HG03354 (cell line): ENCODE results near the gene LARGE1.

Experiments
- ATAC-seq: cut with Tn5 transposase; IDR thresholded peaks from one replicate; pipeline ENCODE4 v1.9.1; 2021; ENCODE audit warnings: mild to moderate bottlenecking; ENCODE audit not compliant: unreplicated experiment, poor library complexity, severe bottlenecking

The LARGE1 gene

GRCh38 chr22:33691057-33691630 is 229.1 kb downstream of the LARGE1 start:
- no peak for ATAC-seq

DNA sequence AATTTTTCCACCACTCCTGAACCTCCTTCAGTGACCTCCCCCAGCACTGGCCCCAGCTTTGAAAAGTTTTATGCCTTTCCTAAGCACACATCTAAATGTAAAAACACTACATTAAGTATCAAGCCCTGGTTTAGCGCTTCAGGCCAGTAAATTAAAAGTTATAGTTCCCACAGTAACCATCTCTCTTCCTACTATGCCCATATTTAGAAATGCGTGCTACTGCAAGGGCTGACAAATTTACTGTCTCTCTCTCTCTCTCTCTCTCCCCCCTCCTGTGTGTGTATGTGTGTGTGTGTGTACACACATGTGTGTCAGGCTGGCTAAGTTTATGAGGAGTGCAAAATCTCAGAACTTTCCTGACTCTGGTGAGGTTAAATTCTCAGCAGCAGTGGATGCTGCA is 231.4 kb downstream of the LARGE1 start:
- ATAC-seq, result no peak

DNA sequence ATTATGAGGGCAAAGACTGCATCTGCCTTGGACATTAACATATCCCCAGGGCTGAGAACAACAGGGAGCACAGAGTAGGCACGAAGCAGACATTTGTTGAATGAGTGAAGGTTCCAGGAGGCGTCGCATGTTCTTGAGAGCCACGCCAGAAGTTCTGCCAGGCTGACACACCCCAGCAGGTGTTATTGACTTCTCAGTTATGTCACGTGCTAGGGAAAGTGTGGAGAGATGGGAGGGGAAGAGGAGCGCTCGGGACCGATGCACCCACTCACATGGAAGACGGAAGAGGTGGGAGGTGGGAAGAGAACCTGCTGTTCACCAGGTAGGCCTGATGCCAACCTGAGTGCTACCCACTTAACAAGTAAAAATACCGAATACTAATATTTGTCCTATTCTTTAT is 232.8 kb downstream of the LARGE1 start:
- no peak for ATAC-seq

DNA sequence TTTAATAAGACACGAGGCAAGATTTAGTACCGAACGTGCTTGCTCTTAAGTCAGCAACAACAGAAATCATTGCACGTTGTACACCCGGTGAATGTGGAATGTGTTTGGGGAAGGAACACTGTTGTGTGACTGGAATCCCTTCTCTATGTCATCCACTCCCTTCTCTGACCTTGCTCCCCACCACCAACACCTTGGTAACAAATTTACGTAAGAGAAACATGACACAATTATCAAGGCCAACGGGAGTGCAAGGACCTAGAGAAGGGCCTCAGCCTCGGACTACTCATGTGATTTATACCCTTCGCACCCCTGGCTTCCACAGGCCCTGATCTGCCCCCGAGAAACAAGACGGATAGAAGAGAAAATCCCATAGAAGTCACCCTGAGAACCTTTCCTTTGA is 236.2 kb downstream of the LARGE1 start:
- no peak for ATAC-seq

DNA sequence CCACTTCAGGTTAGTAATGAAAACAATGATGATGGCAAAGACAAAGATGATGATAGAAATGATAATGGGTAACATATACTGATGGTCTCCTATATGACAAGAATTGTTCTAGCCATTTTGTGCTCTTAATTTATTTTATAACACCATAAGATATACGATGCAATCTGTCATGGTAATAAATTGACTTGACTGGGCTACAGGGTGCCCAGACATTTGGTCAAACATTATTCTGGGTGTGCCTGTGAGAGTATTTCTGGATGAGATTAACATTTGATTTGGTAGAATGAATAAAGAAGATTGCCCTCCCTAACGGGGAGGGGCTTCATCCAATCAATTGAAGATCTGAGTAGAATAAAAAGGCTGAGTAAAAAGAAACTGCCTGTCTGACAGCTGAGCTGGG is 237.3 kb downstream of the LARGE1 start:
- no peak for ATAC-seq

DNA sequence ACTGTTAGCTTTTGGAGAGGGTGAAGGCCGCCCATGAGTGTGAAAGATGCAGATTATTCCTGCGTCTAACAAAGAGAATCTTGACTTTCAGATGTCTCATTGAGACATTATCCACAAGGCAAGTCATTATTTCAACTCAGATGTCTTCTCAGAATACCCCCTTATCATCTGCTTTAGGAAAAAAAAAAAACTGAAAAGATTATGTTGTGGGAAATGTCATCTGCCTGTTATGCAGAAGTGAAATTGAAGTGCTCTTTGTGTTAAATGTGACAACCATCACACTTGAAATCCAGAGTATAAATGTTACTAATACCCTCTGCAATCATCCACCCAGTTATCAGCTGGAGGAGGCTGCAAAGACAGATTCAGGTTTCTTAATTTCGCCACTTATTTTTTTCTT is 239.6 kb downstream of the LARGE1 start:
- no peak for ATAC-seq

DNA sequence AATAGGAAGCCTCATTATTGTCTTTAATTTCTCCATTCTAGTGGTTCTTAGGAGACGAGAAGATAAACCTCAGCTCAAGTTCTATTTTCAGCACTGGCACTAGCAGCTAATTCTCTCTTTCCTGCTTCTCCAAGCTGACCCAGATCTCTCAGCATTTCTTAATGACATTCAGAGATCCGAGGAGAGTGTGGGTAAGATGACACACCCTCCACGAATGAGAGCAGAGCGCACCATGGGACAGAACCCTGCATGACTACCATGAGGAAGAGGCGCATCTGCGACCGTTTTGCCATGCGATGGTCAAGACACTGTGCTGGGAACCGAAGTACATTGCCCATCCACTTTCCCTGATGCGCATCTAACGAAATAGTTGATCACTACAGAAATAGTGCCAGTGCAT is 241.8 kb downstream of the LARGE1 start:
- no peak for ATAC-seq

- no peak for ATAC-seq
These were observed 242.7 kb downstream of the LARGE1 start for GRCh38 chr22:33677536-33677935.

DNA sequence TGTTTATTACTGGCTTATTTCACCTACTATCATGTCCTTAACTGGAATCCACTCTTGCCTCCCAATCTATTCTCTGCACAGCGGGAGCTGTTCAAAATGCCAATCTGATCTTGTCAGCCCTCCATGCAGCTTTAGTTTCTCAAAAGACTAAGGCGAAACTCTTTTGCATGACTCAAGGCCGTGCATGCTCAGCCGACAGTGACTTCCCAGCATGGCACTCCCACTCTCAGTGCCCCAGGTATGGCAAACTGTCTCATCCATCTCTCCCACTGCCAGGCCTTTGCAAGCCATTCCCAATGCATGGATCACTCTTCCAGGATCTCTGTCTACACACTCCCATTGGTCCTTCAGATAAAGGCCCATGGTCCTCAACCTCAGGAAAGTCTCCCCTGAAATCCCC is 245.9 kb downstream of the LARGE1 start:
- no peak for ATAC-seq

- no peak for ATAC-seq
These were observed 250.5 kb downstream of the LARGE1 start for GRCh38 chr22:33669746-33670145.

DNA sequence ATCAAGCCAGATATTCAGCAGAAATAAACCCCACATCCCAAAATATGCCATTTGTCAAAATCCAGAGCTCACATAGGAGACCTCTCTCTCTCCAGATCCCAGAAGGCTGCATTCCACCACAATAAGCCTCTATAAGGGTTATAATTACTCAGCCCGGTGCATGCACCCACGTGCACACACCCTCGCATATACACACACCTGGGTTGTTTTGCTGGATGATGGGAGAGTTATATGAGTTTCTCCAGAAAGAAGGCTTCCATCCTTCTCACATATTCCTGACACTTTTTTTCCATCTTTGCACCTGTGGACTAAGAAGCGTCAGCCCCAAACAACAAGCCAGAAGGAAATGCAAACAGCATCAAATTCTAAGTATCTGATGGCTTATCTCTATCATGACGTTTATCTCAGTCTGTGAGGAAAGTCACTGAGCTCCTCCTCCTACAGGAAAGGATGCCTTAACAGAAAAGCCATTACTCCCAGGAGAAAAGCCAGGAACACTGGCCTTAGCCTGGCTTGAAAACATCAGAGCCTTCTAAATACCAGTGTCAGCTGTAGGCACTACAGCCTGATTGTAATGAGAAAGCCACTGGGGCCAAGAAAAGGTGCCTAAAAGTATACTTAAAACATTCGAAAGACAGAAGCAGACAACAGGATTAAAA is 253.2 kb downstream of the LARGE1 start:
- ATAC-seq, result no peak

GRCh38 chr22:33666279-33666960 is 253.9 kb downstream of the LARGE1 start:
- ATAC-seq, result no peak

DNA sequence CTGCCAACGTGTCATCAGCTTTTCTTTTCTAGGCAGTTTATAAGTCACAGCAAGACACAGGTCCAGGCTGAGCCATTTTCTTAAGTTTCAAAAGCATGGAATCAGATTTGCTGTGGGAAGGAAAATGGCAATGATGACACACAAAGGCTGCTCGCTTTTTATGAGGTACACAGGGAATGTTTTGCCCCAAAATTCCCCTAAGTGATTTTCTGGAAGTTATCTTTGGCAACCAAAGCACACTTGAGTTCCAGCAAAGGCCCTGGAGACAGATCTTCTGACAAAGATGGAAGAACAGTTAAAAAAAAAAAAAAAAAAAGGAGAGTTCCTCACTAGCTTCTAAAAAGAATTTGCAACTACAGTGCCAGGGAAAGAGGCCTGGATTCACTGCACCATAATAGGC is 260.8 kb downstream of the LARGE1 start:
- no peak for ATAC-seq

- ATAC-seq, result no peak
These were observed 261.5 kb downstream of the LARGE1 start for GRCh38 chr22:33658775-33659174.

- no peak for ATAC-seq
These were observed 262.6 kb downstream of the LARGE1 start for GRCh38 chr22:33657670-33658069.

DNA sequence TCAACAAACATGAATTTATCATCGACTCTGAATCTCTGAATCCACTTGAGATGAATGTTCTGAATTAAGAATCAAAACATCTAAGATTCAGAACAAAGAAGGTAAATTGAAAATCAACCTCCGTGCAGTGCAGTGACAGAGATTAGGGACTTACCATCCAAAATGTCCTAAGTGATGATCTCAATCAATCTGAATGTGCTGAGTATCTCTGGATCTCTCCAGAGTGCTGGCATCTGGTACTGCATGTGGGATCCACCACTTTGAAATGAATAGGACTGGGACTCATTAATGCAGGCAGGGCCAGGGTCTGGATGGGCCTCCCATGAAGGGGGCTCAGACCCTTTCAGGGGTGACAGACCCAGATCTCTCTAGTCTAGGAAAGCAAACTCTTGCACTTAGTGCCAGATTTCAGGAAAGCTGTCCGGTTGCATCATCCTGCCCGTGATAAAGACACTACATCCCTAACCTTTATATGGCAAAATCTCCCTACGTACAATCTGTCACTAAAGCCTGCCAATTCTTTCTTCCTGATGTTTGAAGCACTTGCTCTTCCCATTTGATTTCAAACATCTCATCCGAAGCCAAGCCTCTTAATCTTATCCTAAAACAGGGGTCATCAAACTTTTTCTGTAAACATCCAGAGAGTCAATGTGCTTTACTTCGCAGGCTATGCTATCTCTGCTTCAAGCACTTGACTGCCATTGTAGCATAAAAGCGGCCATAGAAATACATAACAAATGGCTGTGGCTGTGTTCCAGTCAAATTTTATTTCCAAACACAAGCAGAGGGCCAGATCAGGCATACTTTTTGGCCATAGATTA is 263.3 kb downstream of the LARGE1 start:
- no peak for ATAC-seq

- ATAC-seq, result no peak
These were observed 265.9 kb downstream of the LARGE1 start for GRCh38 chr22:33654173-33654895.

DNA sequence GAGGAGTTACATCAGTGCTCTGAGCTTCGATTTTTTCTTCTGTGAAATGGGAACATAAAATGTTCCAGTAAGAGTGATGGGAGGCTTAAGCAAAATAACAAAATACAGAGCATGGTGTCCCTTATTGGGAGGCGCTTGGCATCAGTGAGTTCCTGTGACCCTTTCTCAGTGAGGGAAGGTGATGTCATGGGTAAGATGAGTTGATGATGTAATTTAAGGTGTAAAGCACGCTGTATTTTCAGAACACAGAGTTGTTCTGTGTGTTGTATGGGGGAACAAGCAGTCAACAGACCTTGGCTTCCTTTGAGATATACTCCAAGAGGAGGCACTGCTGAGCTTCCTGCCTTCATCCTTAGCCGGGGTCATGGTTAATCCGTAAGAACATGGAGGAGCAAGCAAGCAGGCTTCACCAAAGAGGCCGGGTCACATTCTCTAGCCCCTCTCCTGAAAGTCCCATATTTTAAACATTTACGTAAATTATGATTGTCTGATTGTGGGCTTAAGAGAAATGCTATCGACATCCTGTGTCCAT is 266.7 kb downstream of the LARGE1 start:
- ATAC-seq, result no peak

GRCh38 chr22:33652615-33653014 is 267.7 kb downstream of the LARGE1 start:
- no peak for ATAC-seq

DNA sequence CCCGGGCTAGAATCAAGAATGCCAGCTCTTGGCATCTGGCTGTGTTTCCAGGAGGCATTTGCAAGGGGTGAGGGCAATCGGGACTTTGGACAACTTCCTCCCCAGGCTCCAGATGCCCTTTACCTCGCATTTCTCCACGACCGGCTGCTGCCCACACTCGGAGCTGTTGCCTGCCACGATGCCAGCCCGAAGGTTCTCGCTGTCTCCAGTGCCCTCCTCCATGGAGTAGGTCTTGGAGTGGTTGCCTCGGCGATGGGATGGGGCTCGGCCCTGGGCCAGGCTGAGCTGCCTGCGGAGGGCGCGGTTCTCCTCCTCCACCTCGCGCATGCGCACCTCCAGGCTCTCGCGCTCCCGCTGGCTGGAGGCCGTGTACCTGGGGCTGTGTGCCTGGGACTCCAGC is 270.0 kb downstream of the LARGE1 start:
- ATAC-seq, result no peak
